Measurements from ENCODE around the gene RGCC. TPM values are rescaled to one million over a fixed set of nuclear protein-coding genes. Genes with fewer than 3 reads are reported as not detected.

RGCC gene
- polyA plus RNA-seq, 1 of the 3 experiments (the other 2 are of a cell fraction) = 0.05 TPM

GRCh38 chr13:41471785-41472184 is 14.4 kb downstream of the RGCC start:
- no peak for DNase-seq
- H3K9ac ChIP-seq = no peak overlapping the region
- no peak overlapping the region for H3K4me2 ChIP-seq
- H3K4me3 ChIP-seq (ENCODE audit: low read depth in 2 of 2, low read length in 1 of 2) = no peak overlapping the region
- H3K9me2 ChIP-seq = no peaks in the 10 kb centered on the region
- H3K4me1 ChIP-seq (ENCODE audit: control insufficient read depth in 1 of 2, insufficient read depth in 2 of 2, low read depth in 1 of 2, low read length in 1 of 2) = no peaks in the 10 kb centered on the region
- no peak overlapping the region for H3K27ac ChIP-seq (ENCODE audit: low read depth in 2 of 2, low read length in 1 of 2)
- CTCF ChIA-PET = interaction anchor here (1.1 kb wide), 1 partner anchor 12 kb away, joined by 3 read pairs; no protein-coding TSS in a partner anchor
- no peaks in the 10 kb centered on the region for H3K9me3 ChIP-seq
- no peaks in the 10 kb centered on the region for H3K36me3 ChIP-seq (replicated peaks in 1 of 2; ENCODE audit: control insufficient read depth in 1 of 2, insufficient read depth in 2 of 2, low read length in 1 of 2)
- POLR2A ChIA-PET = no interaction called here
- no peaks in the 10 kb centered on the region for H3F3A ChIP-seq (replicated peaks; ENCODE audit: insufficient read depth)
- WGBS (ENCODE audit: low lambda C conversion rate) = 68% methylated on average over 5 of the region's 5 CpGs
- no peaks in the 10 kb centered on the region for H4K20me1 ChIP-seq (ENCODE audit: insufficient read depth)
- no peaks in the 10 kb centered on the region for H3K79me2 ChIP-seq (ENCODE audit: insufficient read depth)
- TF ChIP-seq GATA2 (CRISPR knock-in tag; IDR thresholded peaks at IDR 0.05) (no peak), EP300 (IDR thresholded peaks at IDR 0.05; ENCODE audit: borderline replicate concordance in 1 of 2, low read depth in 1 of 2, low read length in 1 of 2) (no peak), TEAD4 (IDR thresholded peaks at IDR 0.05; ENCODE audit: borderline replicate concordance, insufficient read depth) (no peak), JUND (IDR thresholded peaks at IDR 0.05) (no peak), NRF1 (IDR thresholded peaks at IDR 0.05; ENCODE audit: low read depth, low read length) (no peak), SIN3A (IDR thresholded peaks at IDR 0.05; ENCODE audit: borderline replicate concordance, low read depth, low read length) (no peak), TAF1 (IDR thresholded peaks at IDR 0.05; ENCODE audit: borderline replicate concordance, low read depth, low read length) (no peak)
- no peaks in the 10 kb centered on the region; the same call in 1 of the 2 replicates for H3K27me3 ChIP-seq (ENCODE audit: insufficient read depth)
- H2AFZ ChIP-seq (ENCODE audit: low read depth) = no peak overlapping the region

GRCh38 chr13:41487222-41487621 is 29.9 kb downstream of the RGCC start:
- Histone ChIP-seq H3K9me2 (no peaks in the 10 kb centered on the region), H2AFZ (ENCODE audit: low read depth) (no peak overlapping the region), H3K36me3 (replicated peaks in 1 of 2; ENCODE audit: control insufficient read depth in 1 of 2, insufficient read depth in 2 of 2, low read length in 1 of 2) (no peaks in the 10 kb centered on the region), H3K9me3 (no peaks in the 10 kb centered on the region), H3F3A (replicated peaks; ENCODE audit: insufficient read depth) (no peaks in the 10 kb centered on the region), H3K79me2 (ENCODE audit: insufficient read depth) (no peaks in the 10 kb centered on the region), H3K4me1 (ENCODE audit: control insufficient read depth in 1 of 2, insufficient read depth in 2 of 2, low read depth in 1 of 2, low read length in 1 of 2) (no peaks in the 10 kb centered on the region), H4K20me1 (ENCODE audit: insufficient read depth) (no peaks in the 10 kb centered on the region), H3K4me2 (no peak overlapping the region), H3K9ac (no peak overlapping the region), H3K4me3 (ENCODE audit: low read depth in 2 of 2, low read length in 1 of 2) (no peak overlapping the region), H3K27me3 (ENCODE audit: insufficient read depth) (no peaks in the 10 kb centered on the region), H3K27ac (ENCODE audit: low read depth in 2 of 2, low read length in 1 of 2) (no peak overlapping the region)
- DNase-seq = no peak
- CTCF ChIA-PET = no interaction called here
- TF ChIP-seq USF2 (IDR thresholded peaks at IDR 0.05; ENCODE audit: borderline replicate concordance, low read depth, low read length) (no peak), GATA2 (CRISPR knock-in tag; IDR thresholded peaks at IDR 0.05) (no peak), TCF12 (IDR thresholded peaks at IDR 0.05) (no peak), IRF3 (IDR thresholded peaks at IDR 0.05; ENCODE audit: low read depth, low read length) (no peak), YY1 (IDR thresholded peaks at IDR 0.05; ENCODE audit: low read depth) (no peak), NFIC (IDR thresholded peaks at IDR 0.05; ENCODE audit: borderline replicate concordance) (no peak), JUND (IDR thresholded peaks at IDR 0.05) (no peak), MAX (IDR thresholded peaks at IDR 0.05; ENCODE audit: low read depth) (no peak), USF1 (IDR thresholded peaks at IDR 0.05; ENCODE audit: borderline replicate concordance, low read depth) (no peak), RAD21 (IDR thresholded peaks at IDR 0.05; ENCODE audit: low read length) (no peak), NRF1 (IDR thresholded peaks at IDR 0.05; ENCODE audit: low read depth, low read length) (no peak), POLR2AphosphoS5 (IDR thresholded peaks at IDR 0.05; ENCODE audit: low read depth, low read length) (no peak), CTCF (IDR thresholded peaks at IDR 0.05) (no peak), FOXM1 (IDR thresholded peaks at IDR 0.05; ENCODE audit: low read depth) (no peak), EP300 (IDR thresholded peaks at IDR 0.05; ENCODE audit: borderline replicate concordance in 1 of 2, low read depth in 1 of 2, low read length in 1 of 2) (no peak), RFX5 (IDR thresholded peaks at IDR 0.05; ENCODE audit: low read length) (no peak), RXRA (IDR thresholded peaks at IDR 0.05; ENCODE audit: borderline replicate concordance, low read depth) (no peak), TAF1 (IDR thresholded peaks at IDR 0.05; ENCODE audit: borderline replicate concordance, low read depth, low read length) (no peak), RCOR1 (IDR thresholded peaks at IDR 0.05; ENCODE audit: low read length) (no peak)
- POLR2A ChIA-PET = no interaction called here
- 40% methylated on average over 2 of the region's 2 CpGs for WGBS (ENCODE audit: low lambda C conversion rate)
